H1 (cell line): ENCODE measurements around the gene LRRC15.

Experiments used
- CEBPB ChIP-seq: IDR thresholded peaks from 2 replicates; pipeline ENCODE4 v1.6.1; 2012; ENCODE audit warnings: low read depth, low read length
- CTCF ChIP-seq, 3 experiments: IDR thresholded peaks; 1 replicate in 2 of 3; 2 replicates in 1 of 3; pipeline versions ENCODE4 v1.5.1 to v1.6.1; 2011; ENCODE audit warnings: low read length in 3 of 3, mild to moderate bottlenecking in 3 of 3, inconsistent platforms in 2 of 3, low read depth in 1 of 3, moderate library complexity in 1 of 3; ENCODE audit not compliant: insufficient read depth in 1 of 3; ENCODE audit errors: control extremely low read depth in 1 of 3
- HDAC2 ChIP-seq, 2 experiments: fragments of 300-600 bp in 1 of 2; sonication (generic) in 1 of 2; IDR thresholded peaks; 2 replicates each; pipeline ENCODE4 v1.6.1; 2011 to 2012; ENCODE audit warnings: low read depth in 2 of 2, low read length in 2 of 2, mild to moderate bottlenecking in 2 of 2, moderate library complexity in 2 of 2, borderline replicate concordance in 1 of 2, inconsistent platforms in 1 of 2
- NANOG ChIP-seq: IDR thresholded peaks from 2 replicates; pipeline ENCODE4 v1.6.1; 2011; ENCODE audit warnings: low read length, low read depth, mild to moderate bottlenecking, inconsistent platforms; ENCODE audit not compliant: insufficient read depth, poor library complexity, severe bottlenecking
- PHF8 ChIP-seq: fragments of 200-600 bp; sonication (generic); conservative IDR thresholded peaks from 2 replicates; pipeline ENCODE4 v1.7.1; 2012; ENCODE audit warnings: low read depth, mild to moderate bottlenecking, inconsistent platforms, low read length, moderate library complexity
- POLR2A ChIP-seq, 2 experiments: IDR thresholded peaks; 1 replicate in 1 of 2; 2 replicates in 1 of 2; pipeline ENCODE4 v1.6.1; 2011; ENCODE audit warnings: low read depth in 2 of 2, low read length in 2 of 2, mild to moderate bottlenecking in 2 of 2; ENCODE audit errors: control extremely low read depth in 1 of 2
- RAD21 ChIP-seq, 2 experiments: IDR thresholded peaks in 1 of 2; conservative IDR thresholded peaks in 1 of 2; 2 replicates each; pipeline ENCODE4 v1.6.1; 2011; ENCODE audit warnings: low read depth in 2 of 2, low read length in 2 of 2, improper control_type of control experiment in 1 of 2, inconsistent platforms in 1 of 2, mild to moderate bottlenecking in 1 of 2, moderate library complexity in 1 of 2

GRCh38 chr3:194392576-194392975 lies 23.0 kb upstream of the LRRC15 start:
- TF ChIP-seq RAD21 (IDR thresholded peaks at IDR 0.05 in 1 of 2, conservative IDR thresholded peaks at IDR 0.05 in 1 of 2; ENCODE audit: low read depth in 2 of 2, low read length in 2 of 2) (no peak), CTCF (IDR thresholded peaks at IDR 0.05; ENCODE audit: control extremely low read depth in 1 of 3, insufficient read depth in 1 of 3, low read depth in 1 of 3, low read length in 3 of 3) (no peak), HDAC2 (IDR thresholded peaks at IDR 0.05; ENCODE audit: borderline replicate concordance in 1 of 2, low read depth in 2 of 2, low read length in 2 of 2) (no peak), PHF8 (no peak), NANOG (no peak), POLR2A (IDR thresholded peaks at IDR 0.05; ENCODE audit: control extremely low read depth in 1 of 2, low read depth in 2 of 2, low read length in 2 of 2) (no peak), CEBPB (no peak)
